Endothelial cell of umbilical vein (primary cell): Measurements from ENCODE around the gene NEBL.

Source experiments
- CTCF ChIP-seq, 2 donors: IDR thresholded peaks; 1 replicate in 1 of 2; 2 replicates in 1 of 2; pipeline ENCODE4 v1.5.1; 2011; ENCODE audit warnings: low read length in 2 of 2, mild to moderate bottlenecking in 2 of 2, moderate library complexity in 2 of 2, control low read depth in 1 of 2, inconsistent platforms in 1 of 2, low read depth in 1 of 2; ENCODE audit not compliant: insufficient read depth in 1 of 2; ENCODE audit errors: extremely low read depth in 1 of 2
- EZH2 ChIP-seq: IDR thresholded peaks from 2 replicates; pipeline ENCODE4 v1.6.1; 2012; ENCODE audit warnings: borderline replicate concordance, low read depth, mild to moderate bottlenecking, moderate library complexity, low read length, inconsistent platforms; ENCODE audit not compliant: severe bottlenecking
- FOS ChIP-seq: IDR thresholded peaks from 2 replicates; pipeline ENCODE4 v1.6.1; 2011; ENCODE audit warnings: mild to moderate bottlenecking, low read length, moderate library complexity, borderline replicate concordance; ENCODE audit not compliant: insufficient read depth
- GATA2 ChIP-seq: IDR thresholded peaks from 2 replicates; pipeline ENCODE4 v1.7.0; 2011; ENCODE audit warnings: low read depth, mild to moderate bottlenecking, moderate library complexity, mixed read lengths, low read length; ENCODE audit not compliant: insufficient read length, insufficient read depth
- JUN ChIP-seq: IDR thresholded peaks from 2 replicates; pipeline ENCODE4 v1.6.1; 2011; ENCODE audit warnings: borderline replicate concordance, low read depth; ENCODE audit not compliant: insufficient read length, insufficient read depth
- MYC ChIP-seq: IDR thresholded peaks from one replicate; pipeline ENCODE4 v1.6.1; 2011; ENCODE audit warnings: mild to moderate bottlenecking, low read depth, low read length
- POLR2A ChIP-seq: IDR thresholded peaks from 2 replicates; pipeline ENCODE4 v1.6.1; 2012; ENCODE audit warnings: low read depth, mild to moderate bottlenecking, control low read depth, low read length
- POLR2AphosphoS5 ChIP-seq: IDR thresholded peaks from 2 replicates; pipeline ENCODE4 v1.6.1; 2012; ENCODE audit warnings: low read depth, mild to moderate bottlenecking, control low read depth, low read length, moderate library complexity; ENCODE audit not compliant: insufficient read depth
- TF ChIP-seq, protein P1 (sequence below): IDR thresholded peaks from 2 replicates; pipeline ENCODE4 v1.6.1; 2011; ENCODE audit not compliant: insufficient read depth, insufficient read length

DNA sequence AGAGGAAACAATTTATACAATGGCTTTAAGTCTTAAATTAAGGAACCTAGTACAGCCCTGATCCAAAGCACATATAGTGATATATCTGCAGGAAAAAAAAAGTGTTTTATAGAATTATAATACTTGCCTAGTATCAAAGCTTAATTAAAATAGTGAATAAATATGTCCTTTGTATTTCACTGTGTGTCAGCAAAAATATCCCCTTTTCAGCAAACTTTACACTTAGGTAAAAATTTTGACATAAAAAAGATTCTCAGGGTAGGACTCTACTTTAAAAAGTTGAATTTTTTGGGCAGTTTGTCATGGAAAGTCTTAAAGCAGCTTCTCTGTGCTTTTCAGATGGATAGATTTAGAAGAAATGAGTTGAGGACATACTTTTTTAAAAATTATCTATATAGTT is 12.7 kb upstream of the NEBL start:
- TF ChIP-seq JUN, result no peak
- no peak for TF ChIP-seq POLR2AphosphoS5
- no peak for TF ChIP-seq EZH2
- TF ChIP-seq, protein P1, sequence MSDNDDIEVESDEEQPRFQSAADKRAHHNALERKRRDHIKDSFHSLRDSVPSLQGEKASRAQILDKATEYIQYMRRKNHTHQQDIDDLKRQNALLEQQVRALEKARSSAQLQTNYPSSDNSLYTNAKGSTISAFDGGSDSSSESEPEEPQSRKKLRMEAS, result no peak
- no peak for TF ChIP-seq CTCF (IDR thresholded peaks at IDR 0.05; ENCODE audit: extremely low read depth in 1 of 2, insufficient read depth in 1 of 2, low read depth in 1 of 2, low read length in 2 of 2)
- no peak for TF ChIP-seq POLR2A
- no peak for TF ChIP-seq MYC
- TF ChIP-seq FOS, result no peak
- TF ChIP-seq GATA2, result no peak
